ENCODE measurements around the gene LAD1.

- TF ChIP-seq CTCF (IDR thresholded peaks at IDR 0.05) (no peak), POLR2A (IDR thresholded peaks at IDR 0.05) (no peak)
Measured at GRCh38 chr1:201404055-201404454, 4.9 kb upstream of the LAD1 start.
